OCI-LY3 (cell line): ENCODE data around the gene SOX18.

Experiments used
- EZH2phosphoT487 ChIP-seq: fragments of 200-600 bp; shearing (Covaris generic); IDR thresholded peaks from 2 replicates; pipeline ENCODE4 v1.6.1; 2018; ENCODE audit warnings: antibody characterized with exemption, mixed run types, low read depth
- TF ChIP-seq, protein P1 (sequence below): fragments of 200-600, 300-600 bp; sonication (generic); IDR thresholded peaks from 2 replicates; pipeline ENCODE4 v1.5.1; 2014; ENCODE audit warnings: antibody characterized with exemption, low read length, low read depth

DNA sequence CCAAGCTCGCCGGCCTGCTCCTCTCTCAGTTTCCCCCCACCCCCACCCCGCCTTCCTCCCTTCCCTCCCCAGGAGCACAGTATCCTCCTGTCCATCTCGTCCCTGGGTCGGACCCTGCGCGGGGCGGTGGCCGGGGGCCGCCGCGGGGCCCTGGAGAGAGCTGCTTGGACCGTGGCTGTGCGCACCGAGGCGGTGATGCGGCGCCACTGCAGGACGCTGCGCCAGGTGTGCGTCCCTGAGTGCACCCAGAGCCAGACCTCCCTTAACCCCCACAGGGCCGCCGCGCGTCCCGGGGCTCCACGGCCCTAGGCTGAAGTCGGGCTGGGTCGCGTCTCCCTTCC is 11.2 kb downstream of the SOX18 start:
- TF ChIP-seq, protein P1, sequence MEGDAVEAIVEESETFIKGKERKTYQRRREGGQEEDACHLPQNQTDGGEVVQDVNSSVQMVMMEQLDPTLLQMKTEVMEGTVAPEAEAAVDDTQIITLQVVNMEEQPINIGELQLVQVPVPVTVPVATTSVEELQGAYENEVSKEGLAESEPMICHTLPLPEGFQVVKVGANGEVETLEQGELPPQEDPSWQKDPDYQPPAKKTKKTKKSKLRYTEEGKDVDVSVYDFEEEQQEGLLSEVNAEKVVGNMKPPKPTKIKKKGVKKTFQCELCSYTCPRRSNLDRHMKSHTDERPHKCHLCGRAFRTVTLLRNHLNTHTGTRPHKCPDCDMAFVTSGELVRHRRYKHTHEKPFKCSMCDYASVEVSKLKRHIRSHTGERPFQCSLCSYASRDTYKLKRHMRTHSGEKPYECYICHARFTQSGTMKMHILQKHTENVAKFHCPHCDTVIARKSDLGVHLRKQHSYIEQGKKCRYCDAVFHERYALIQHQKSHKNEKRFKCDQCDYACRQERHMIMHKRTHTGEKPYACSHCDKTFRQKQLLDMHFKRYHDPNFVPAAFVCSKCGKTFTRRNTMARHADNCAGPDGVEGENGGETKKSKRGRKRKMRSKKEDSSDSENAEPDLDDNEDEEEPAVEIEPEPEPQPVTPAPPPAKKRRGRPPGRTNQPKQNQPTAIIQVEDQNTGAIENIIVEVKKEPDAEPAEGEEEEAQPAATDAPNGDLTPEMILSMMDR, result no peak
- no peak for TF ChIP-seq EZH2phosphoT487
